HG03457 (cell line): ENCODE data around the gene PSAPL1.

ENCODE experiments used
- ATAC-seq: cut with Tn5 transposase; IDR thresholded peaks from one replicate; pipeline ENCODE4 v1.9.1; 2021; ENCODE audit warnings: moderate number of reproducible peaks; ENCODE audit not compliant: unreplicated experiment

The PSAPL1 gene

DNA sequence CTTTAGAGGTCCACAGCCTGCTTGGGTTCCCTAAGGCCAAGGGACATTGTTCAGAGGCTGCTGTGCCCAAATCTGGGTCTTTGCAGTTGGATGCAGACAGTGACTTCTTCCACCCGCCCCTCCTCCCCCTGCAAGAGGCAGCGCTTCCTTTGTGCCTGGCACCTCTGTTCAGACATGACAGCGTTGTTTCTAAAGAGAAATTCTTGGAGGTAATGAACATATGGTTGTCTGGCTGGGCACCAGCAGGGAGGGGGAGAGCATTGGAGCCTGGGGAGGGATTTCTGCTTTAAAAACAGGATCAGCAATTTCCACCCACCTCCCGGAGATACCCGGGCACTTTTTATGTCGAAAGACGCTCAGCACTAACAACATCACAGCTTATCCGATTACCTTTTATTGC lies 51.5 kb downstream of the PSAPL1 start:
- no peak for ATAC-seq

DNA sequence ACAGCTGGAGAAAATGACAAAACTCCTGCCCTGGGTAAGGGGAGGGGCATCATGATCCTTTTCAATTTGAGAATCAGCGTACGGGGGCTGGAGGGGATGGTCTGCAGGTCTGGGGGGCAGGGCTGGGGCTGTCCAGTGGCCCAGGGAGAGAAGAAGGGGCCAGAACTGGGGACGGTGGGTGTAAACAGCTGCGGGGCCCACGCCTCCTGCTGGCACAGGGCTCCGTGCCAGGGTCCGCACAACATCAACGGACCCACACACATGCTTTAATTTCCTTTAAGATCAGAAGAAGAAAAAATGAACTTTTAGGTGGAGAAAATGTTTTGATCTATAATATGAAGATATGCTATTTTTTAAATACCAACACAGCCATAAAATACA lies 52.1 kb downstream of the PSAPL1 start:
- ATAC-seq: no peak

DNA sequence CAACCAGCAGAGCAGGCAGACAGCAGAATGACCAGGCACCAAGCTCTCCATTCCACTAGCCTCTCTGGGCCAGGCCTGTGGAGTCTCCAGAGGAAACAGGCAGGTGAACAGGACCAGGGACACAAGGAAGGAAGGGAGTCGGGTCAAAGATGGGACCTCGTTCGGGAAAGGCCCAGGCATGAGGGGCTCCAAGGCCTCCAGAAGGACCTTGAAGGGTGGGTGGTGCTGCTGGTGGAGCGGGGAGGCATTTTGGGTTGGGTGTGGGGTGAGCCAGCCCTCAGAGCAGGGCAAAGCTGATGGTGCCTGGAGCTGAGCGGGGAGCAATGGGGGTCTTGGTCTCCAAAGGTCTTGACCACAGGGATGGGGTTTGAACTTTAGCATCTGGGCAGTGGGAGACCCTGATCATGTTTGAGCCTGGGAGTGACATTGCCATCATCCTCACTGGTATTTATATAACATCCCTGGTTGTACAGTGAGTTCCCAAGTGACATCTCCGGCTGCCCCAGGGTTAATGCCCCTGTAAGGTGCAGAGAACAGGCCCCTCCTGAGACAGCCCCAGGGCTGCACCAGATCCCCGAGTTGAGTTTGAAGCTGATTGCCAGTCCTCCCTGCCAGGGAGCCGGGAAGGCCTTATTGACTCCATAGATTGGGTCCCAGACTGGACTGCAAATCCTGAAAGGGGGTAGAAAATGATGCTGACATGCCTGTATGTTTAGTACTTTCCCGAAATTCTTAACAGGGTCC lies 52.7 kb downstream of the PSAPL1 start:
- no peak for ATAC-seq

- ATAC-seq: no peak
Observed at GRCh38 chr4:7381221-7381889, 53.4 kb downstream of the PSAPL1 start.
